Liver (tissue), 9 donors: ENCODE data around the gene RALB. TPM values are rescaled to one million over a fixed set of nuclear protein-coding genes. Genes with fewer than 3 reads are reported as not detected.

Source experiments
- DNase-seq: peaks from one replicate; pipeline ENCODE4 v3.0.0-alpha.2; 2017; ENCODE audit warnings: low spot score
- H3K27ac ChIP-seq, 2 donors: one replicate each; pipeline ENCODE4 v1.7.0; 2013; ENCODE audit warnings: inconsistent platforms in 2 of 2, low read length in 2 of 2, control low read depth in 1 of 2, low read depth in 1 of 2, mild to moderate bottlenecking in 1 of 2
- H3K27me3 ChIP-seq, 4 donors: one replicate each; pipeline versions ENCODE4 v1.6.1 to v1.7.0; 2013; ENCODE audit warnings: low read length in 3 of 4, inconsistent platforms in 1 of 4, mild to moderate bottlenecking in 1 of 4, moderate library complexity in 1 of 4; ENCODE audit not compliant: control insufficient read depth in 4 of 4, insufficient read depth in 4 of 4
- H3K36me3 ChIP-seq, 4 donors: one replicate each; pipeline versions ENCODE4 v1.6.1 to v1.7.0; 2013; ENCODE audit warnings: low read length in 3 of 4, mild to moderate bottlenecking in 3 of 4, low read depth in 1 of 4, moderate library complexity in 1 of 4; ENCODE audit not compliant: control insufficient read depth in 4 of 4, insufficient read depth in 3 of 4
- H3K4me1 ChIP-seq, 4 donors: one replicate each; pipeline versions ENCODE4 v1.6.1 to v1.7.0; 2013; ENCODE audit warnings: low read length in 3 of 4, mild to moderate bottlenecking in 3 of 4, moderate library complexity in 1 of 4; ENCODE audit not compliant: control insufficient read depth in 4 of 4, insufficient read depth in 4 of 4
- H3K4me3 ChIP-seq, 3 donors: one replicate each; pipeline versions ENCODE4 v1.6.1 to v1.7.0; 2013; ENCODE audit warnings: low read length in 3 of 3, control low read depth in 1 of 3, low read depth in 1 of 3, mild to moderate bottlenecking in 1 of 3
- H3K9ac ChIP-seq, 2 donors: one replicate each; pipeline ENCODE4 v1.7.0; 2013; ENCODE audit warnings: low read length in 2 of 2, mild to moderate bottlenecking in 2 of 2, moderate library complexity in 2 of 2, control low read depth in 1 of 2, low read depth in 1 of 2
- H3K9me3 ChIP-seq, 4 donors: one replicate each; pipeline versions ENCODE4 v1.6.1 to v1.7.0; 2013; ENCODE audit warnings: low read length in 3 of 4; ENCODE audit not compliant: control insufficient read depth in 4 of 4
- EGR1 ChIP-seq, 2 donors: IDR thresholded peaks; 2 replicates each; pipeline ENCODE4 v1.6.1; 2016 to 2018; ENCODE audit warnings: antibody characterized with exemption in 2 of 2, low read depth in 2 of 2
- FOXA1 ChIP-seq: IDR thresholded peaks from 2 replicates; pipeline ENCODE4 v1.6.1; 2016; ENCODE audit warnings: antibody characterized with exemption
- HNF4A ChIP-seq, 2 donors: conservative IDR thresholded peaks; 2 replicates each; pipeline ENCODE4 v1.6.1; 2016; ENCODE audit warnings: antibody characterized with exemption in 2 of 2, mild to moderate bottlenecking in 2 of 2
- JUND ChIP-seq, 2 donors: IDR thresholded peaks; 2 replicates each; pipeline ENCODE4 v1.6.1; 2016; ENCODE audit warnings: antibody characterized with exemption in 2 of 2
- NR2F2 ChIP-seq: IDR thresholded peaks from 2 replicates; pipeline ENCODE4 v1.6.1; 2016; ENCODE audit warnings: antibody characterized with exemption
- RAD21 ChIP-seq, 2 donors: IDR thresholded peaks; 2 replicates each; pipeline ENCODE4 v1.6.1; 2016; ENCODE audit warnings: antibody characterized with exemption in 2 of 2, mild to moderate bottlenecking in 2 of 2
- SP1 ChIP-seq: IDR thresholded peaks from 2 replicates; pipeline ENCODE4 v1.6.1; 2018; ENCODE audit warnings: antibody characterized with exemption, mild to moderate bottlenecking
- YY1 ChIP-seq: IDR thresholded peaks from 2 replicates; pipeline ENCODE4 v1.6.1; 2016; ENCODE audit warnings: antibody characterized with exemption, mild to moderate bottlenecking
- WGBS: extraction: QIAGEN DNeasy Blood & Tissue Kit; methylation state at CpG from one replicate; pipeline ENCODE4 v1.1.7; 2013; 5-methylcytosine and 5-hydroxymethylcytosine counted together
- polyA plus RNA-seq, 2 donors: library from polyadenylated mRNA; stranded (reverse) in 1 of 2; unstranded in 1 of 2; fragments of 200-250 nt in 1 of 2; fragments of >200 nt in 1 of 2; fragmentation: Nextera tagmentation in 1 of 2; extraction: Ambion mirVana in 1 of 2; gene quantifications; one replicate each; pipeline versions ENCODE4 v1.2.1 to v1.2.3, GENCODE V29; 2013 to 2015
- total RNA-seq, 2 donors: library from RNA; depleted of rRNA; stranded (reverse); fragments of >200 nt; gene quantifications; one replicate each; pipeline ENCODE4 v1.2.3, GENCODE V29; 2014
- TF ChIP-seq, protein P1 (sequence below): fragments of 150-350 bp; IDR thresholded peaks from 2 replicates; pipeline ENCODE4 v1.5.1; 2017; ENCODE audit warnings: improper control_type of control experiment, low read depth, low read length; ENCODE audit not compliant: missing input control
- TF ChIP-seq, protein P2 (sequence below): IDR thresholded peaks from 2 replicates; pipeline ENCODE4 v1.6.1; 2016; ENCODE audit warnings: antibody characterized with exemption
- TF ChIP-seq, protein P3 (sequence below): IDR thresholded peaks from 2 replicates; pipeline ENCODE4 v1.6.1; 2016; ENCODE audit warnings: antibody characterized with exemption, mild to moderate bottlenecking
- TF ChIP-seq, protein P4 (sequence below): IDR thresholded peaks from 2 replicates; pipeline ENCODE4 v1.6.1; 2016; ENCODE audit warnings: antibody characterized with exemption
- donor health status: healthy.
- donor health status: healthy.
- donor health status: healthy.
- donor health status: healthy.
- donor health status: healthy.

Gene RALB
- total and polyA plus RNA-seq, 4 donors, result 11.1 to 26.4 (median 20.1) TPM

DNA sequence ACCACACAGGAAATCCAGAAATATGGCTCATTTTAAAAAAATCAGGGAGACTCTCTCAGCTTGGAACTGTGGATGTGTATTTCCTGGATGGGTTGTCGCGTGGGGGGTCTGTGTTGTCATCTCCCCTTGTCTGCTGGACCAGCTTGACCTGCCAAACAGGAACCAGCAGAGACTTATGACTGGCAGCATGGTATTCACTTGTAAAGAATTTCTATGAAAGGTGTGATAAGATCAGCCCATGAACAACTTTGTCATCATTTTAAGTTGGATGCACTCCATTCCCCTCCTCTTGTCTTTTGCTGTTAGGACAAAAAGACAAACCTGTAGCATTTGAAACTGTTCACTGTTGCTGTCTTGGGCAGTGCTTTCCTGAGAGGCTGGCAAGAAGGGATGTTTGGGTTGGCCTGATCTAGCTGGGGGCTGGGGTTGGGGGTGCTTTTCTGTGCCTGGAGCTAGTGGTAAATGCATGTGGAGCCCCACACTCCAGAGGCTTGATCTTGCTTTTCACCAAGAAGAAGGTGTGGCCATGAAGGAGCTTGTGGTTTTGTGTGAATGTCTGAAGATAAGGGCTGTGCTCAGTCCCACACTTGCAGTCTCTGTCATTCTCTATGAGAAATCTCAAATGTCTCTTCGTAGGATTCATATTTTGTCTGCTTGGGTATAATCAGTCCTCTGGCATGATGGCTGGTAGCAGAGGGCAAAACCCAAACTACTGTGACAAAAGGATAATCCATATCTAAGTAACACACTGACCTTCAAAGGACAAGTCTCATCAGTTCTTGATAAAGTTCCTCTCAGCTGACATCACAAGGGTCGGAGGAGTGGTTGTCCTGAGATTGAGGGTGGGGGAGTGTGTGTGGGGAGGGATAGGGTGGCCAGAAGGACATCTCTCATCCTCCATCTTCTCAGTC, 39.0 kb downstream of the RALB start:
- Histone ChIP-seq H3K9me3 (no peaks in the 10 kb centered on the region), H3K4me1 (no peaks in the 10 kb centered on the region), H3K4me3 (no peak overlapping the region), H3K27me3 (no peaks in the 10 kb centered on the region), H3K36me3 (peaks cover 6 to 14% (median 8%) of the 10 kb centered on the region in 4 donors), H3K27ac (no peak overlapping the region), H3K9ac (no peak overlapping the region)
- 87% methylated on average over 4 of the region's 4 CpGs for WGBS
- DNase-seq, result no peak
- TF ChIP-seq FOXA1, result no peak
- no peak for TF ChIP-seq EGR1 (IDR thresholded peaks at IDR 0.05; ENCODE audit: low read depth in 2 of 2)
- no peak for TF ChIP-seq SP1
- TF ChIP-seq, protein P1, sequence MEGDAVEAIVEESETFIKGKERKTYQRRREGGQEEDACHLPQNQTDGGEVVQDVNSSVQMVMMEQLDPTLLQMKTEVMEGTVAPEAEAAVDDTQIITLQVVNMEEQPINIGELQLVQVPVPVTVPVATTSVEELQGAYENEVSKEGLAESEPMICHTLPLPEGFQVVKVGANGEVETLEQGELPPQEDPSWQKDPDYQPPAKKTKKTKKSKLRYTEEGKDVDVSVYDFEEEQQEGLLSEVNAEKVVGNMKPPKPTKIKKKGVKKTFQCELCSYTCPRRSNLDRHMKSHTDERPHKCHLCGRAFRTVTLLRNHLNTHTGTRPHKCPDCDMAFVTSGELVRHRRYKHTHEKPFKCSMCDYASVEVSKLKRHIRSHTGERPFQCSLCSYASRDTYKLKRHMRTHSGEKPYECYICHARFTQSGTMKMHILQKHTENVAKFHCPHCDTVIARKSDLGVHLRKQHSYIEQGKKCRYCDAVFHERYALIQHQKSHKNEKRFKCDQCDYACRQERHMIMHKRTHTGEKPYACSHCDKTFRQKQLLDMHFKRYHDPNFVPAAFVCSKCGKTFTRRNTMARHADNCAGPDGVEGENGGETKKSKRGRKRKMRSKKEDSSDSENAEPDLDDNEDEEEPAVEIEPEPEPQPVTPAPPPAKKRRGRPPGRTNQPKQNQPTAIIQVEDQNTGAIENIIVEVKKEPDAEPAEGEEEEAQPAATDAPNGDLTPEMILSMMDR, result no peak
- no peak for TF ChIP-seq HNF4A (conservative IDR thresholded peaks at IDR 0.05)
- TF ChIP-seq, protein P2, sequence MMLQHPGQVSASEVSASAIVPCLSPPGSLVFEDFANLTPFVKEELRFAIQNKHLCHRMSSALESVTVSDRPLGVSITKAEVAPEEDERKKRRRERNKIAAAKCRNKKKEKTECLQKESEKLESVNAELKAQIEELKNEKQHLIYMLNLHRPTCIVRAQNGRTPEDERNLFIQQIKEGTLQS, result no peak
- TF ChIP-seq, protein P3, sequence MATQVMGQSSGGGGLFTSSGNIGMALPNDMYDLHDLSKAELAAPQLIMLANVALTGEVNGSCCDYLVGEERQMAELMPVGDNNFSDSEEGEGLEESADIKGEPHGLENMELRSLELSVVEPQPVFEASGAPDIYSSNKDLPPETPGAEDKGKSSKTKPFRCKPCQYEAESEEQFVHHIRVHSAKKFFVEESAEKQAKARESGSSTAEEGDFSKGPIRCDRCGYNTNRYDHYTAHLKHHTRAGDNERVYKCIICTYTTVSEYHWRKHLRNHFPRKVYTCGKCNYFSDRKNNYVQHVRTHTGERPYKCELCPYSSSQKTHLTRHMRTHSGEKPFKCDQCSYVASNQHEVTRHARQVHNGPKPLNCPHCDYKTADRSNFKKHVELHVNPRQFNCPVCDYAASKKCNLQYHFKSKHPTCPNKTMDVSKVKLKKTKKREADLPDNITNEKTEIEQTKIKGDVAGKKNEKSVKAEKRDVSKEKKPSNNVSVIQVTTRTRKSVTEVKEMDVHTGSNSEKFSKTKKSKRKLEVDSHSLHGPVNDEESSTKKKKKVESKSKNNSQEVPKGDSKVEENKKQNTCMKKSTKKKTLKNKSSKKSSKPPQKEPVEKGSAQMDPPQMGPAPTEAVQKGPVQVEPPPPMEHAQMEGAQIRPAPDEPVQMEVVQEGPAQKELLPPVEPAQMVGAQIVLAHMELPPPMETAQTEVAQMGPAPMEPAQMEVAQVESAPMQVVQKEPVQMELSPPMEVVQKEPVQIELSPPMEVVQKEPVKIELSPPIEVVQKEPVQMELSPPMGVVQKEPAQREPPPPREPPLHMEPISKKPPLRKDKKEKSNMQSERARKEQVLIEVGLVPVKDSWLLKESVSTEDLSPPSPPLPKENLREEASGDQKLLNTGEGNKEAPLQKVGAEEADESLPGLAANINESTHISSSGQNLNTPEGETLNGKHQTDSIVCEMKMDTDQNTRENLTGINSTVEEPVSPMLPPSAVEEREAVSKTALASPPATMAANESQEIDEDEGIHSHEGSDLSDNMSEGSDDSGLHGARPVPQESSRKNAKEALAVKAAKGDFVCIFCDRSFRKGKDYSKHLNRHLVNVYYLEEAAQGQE, result no peak
- TF ChIP-seq YY1, result no peak
- TF ChIP-seq, protein P4, sequence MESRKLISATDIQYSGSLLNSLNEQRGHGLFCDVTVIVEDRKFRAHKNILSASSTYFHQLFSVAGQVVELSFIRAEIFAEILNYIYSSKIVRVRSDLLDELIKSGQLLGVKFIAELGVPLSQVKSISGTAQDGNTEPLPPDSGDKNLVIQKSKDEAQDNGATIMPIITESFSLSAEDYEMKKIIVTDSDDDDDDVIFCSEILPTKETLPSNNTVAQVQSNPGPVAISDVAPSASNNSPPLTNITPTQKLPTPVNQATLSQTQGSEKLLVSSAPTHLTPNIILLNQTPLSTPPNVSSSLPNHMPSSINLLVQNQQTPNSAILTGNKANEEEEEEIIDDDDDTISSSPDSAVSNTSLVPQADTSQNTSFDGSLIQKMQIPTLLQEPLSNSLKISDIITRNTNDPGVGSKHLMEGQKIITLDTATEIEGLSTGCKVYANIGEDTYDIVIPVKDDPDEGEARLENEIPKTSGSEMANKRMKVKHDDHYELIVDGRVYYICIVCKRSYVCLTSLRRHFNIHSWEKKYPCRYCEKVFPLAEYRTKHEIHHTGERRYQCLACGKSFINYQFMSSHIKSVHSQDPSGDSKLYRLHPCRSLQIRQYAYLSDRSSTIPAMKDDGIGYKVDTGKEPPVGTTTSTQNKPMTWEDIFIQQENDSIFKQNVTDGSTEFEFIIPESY, result no peak
- no peak for TF ChIP-seq JUND (IDR thresholded peaks at IDR 0.05)
- no peak for TF ChIP-seq NR2F2
- no peak for TF ChIP-seq RAD21 (IDR thresholded peaks at IDR 0.05)
